ENCODE measurements around the gene PDK1. TPM values are rescaled to one million over a fixed set of nuclear protein-coding genes. Genes with fewer than 3 reads are reported as not detected.
"Not testable (repeated sequence)": the region's sequence is repeated elsewhere in the genome, so short reads cannot be mapped to it uniquely, and the experiment has no call there.

PDK1 gene
- total RNA-seq, 1 donor from 2014 or later = 22.0 TPM

GRCh38 chr2:172540421-172540820 lies 15.5 kb upstream of the PDK1 start:
- no peak for TF ChIP-seq CTCF (IDR thresholded peaks at IDR 0.05; ENCODE audit: partially characterized antibody, unreplicated experiment)
- Mint-ChIP-seq H3K36me3 (ENCODE audit: unreplicated experiment) (peaks cover 36% of the 10 kb centered on the region), H3K27ac (ENCODE audit: unreplicated experiment) (no peak overlapping the region), H3K9me3 (ENCODE audit: unreplicated experiment) (peaks cover 19% of the 10 kb centered on the region), H3K4me3 (ENCODE audit: unreplicated experiment) (no peak overlapping the region), H3K27me3 (ENCODE audit: unreplicated experiment) (peaks cover 6% of the 10 kb centered on the region), H3K4me1 (ENCODE audit: low read depth, unreplicated experiment) (no peaks in the 10 kb centered on the region)
- DNase-seq = no peak

- Mint-ChIP-seq H3K27ac (ENCODE audit: unreplicated experiment) (no peak overlapping the region), H3K4me3 (ENCODE audit: unreplicated experiment) (no peak overlapping the region), H3K9me3 (ENCODE audit: unreplicated experiment) (peaks cover 10% of the 10 kb centered on the region), H3K4me1 (ENCODE audit: low read depth, unreplicated experiment) (no peaks in the 10 kb centered on the region), H3K27me3 (ENCODE audit: unreplicated experiment) (peaks cover 3% of the 10 kb centered on the region), H3K36me3 (ENCODE audit: unreplicated experiment) (peaks cover 42% of the 10 kb centered on the region)
- no peak for DNase-seq
- TF ChIP-seq CTCF (IDR thresholded peaks at IDR 0.05; ENCODE audit: partially characterized antibody, unreplicated experiment) = no peak
Measured at GRCh38 chr2:172545408-172546075, 10.3 kb upstream of the PDK1 start.

- Mint-ChIP-seq H3K36me3 (ENCODE audit: unreplicated experiment) (peaks cover 17% of the 10 kb centered on the region), H3K4me3 (ENCODE audit: unreplicated experiment) (no peak overlapping the region), H3K27me3 (ENCODE audit: unreplicated experiment) (no peaks in the 10 kb centered on the region), H3K4me1 (ENCODE audit: low read depth, unreplicated experiment) (no peaks in the 10 kb centered on the region), H3K27ac (ENCODE audit: unreplicated experiment) (no peak overlapping the region), H3K9me3 (ENCODE audit: unreplicated experiment) (peaks cover 5% of the 10 kb centered on the region)
- DNase-seq = no peak
- TF ChIP-seq CTCF (IDR thresholded peaks at IDR 0.05; ENCODE audit: partially characterized antibody, unreplicated experiment) = no peak
Measured at GRCh38 chr2:172549131-172549530, 6.8 kb upstream of the PDK1 start.

- H3K4me3 Mint-ChIP-seq (ENCODE audit: unreplicated experiment); H3K4me1 Mint-ChIP-seq (ENCODE audit: low read depth, unreplicated experiment): not testable (repeated sequence)
Measured at GRCh38 chr2:172549802-172550201, 6.1 kb upstream of the PDK1 start.

GRCh38 chr2:172550419-172550818 lies 5.5 kb upstream of the PDK1 start:
- Mint-ChIP-seq H3K36me3 (ENCODE audit: unreplicated experiment) (peaks cover 14% of the 10 kb centered on the region), H3K27ac (ENCODE audit: unreplicated experiment) (no peak overlapping the region), H3K4me3 (ENCODE audit: unreplicated experiment) (no peak overlapping the region)

More at GRCh38 chr2:172549802-172550201, 6.1 kb upstream of the PDK1 start:
- not testable (repeated sequence) for DNase-seq; H3K27ac Mint-ChIP-seq (ENCODE audit: unreplicated experiment); H3K9me3 Mint-ChIP-seq (ENCODE audit: unreplicated experiment); H3K27me3 Mint-ChIP-seq (ENCODE audit: unreplicated experiment)
- H3K36me3 Mint-ChIP-seq (ENCODE audit: unreplicated experiment) = peaks cover 14% of the 10 kb centered on the region

More at GRCh38 chr2:172550419-172550818, 5.5 kb upstream of the PDK1 start:
- peaks cover 2% of the 10 kb centered on the region for H3K27me3 Mint-ChIP-seq (ENCODE audit: unreplicated experiment)
- DNase-seq = no peak
- H3K9me3 Mint-ChIP-seq (ENCODE audit: unreplicated experiment) = peaks cover 2% of the 10 kb centered on the region
- H3K4me1 Mint-ChIP-seq (ENCODE audit: low read depth, unreplicated experiment) = no peaks in the 10 kb centered on the region
- TF ChIP-seq CTCF (IDR thresholded peaks at IDR 0.05; ENCODE audit: partially characterized antibody, unreplicated experiment) = no peak
